ENCODE measurements around the gene ASB15.
A peak's percentile ranks its signal among the peaks of the same experiment; 100 is the strongest.

Gene ASB15

DNA sequence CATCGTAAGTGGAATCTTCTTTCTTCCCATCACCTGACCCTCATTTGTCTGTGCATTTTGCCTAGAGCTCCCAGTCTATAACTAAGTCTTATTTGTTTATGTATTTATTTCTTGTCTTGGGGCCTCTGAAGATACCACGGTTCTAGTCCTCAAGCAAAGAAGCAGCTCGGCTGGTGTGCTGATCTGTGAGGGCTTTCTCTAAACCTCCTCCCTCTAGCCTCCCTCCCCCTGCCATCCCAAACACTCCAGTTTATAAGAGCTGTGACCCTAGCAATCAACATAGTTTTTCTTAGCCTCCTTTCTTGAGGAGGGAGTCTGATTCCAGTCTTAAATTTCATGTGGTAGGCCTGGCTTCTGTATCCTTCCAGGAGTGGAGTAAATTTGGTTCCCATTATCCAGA lies 28.3 kb upstream of the ASB15 start:
- no peak overlapping the region for H3K4me3 ChIP-seq (ENCODE audit: low read depth, low read length)
- no peak for DNase-seq (ENCODE audit: low read depth)
- TF ChIP-seq, protein P1, sequence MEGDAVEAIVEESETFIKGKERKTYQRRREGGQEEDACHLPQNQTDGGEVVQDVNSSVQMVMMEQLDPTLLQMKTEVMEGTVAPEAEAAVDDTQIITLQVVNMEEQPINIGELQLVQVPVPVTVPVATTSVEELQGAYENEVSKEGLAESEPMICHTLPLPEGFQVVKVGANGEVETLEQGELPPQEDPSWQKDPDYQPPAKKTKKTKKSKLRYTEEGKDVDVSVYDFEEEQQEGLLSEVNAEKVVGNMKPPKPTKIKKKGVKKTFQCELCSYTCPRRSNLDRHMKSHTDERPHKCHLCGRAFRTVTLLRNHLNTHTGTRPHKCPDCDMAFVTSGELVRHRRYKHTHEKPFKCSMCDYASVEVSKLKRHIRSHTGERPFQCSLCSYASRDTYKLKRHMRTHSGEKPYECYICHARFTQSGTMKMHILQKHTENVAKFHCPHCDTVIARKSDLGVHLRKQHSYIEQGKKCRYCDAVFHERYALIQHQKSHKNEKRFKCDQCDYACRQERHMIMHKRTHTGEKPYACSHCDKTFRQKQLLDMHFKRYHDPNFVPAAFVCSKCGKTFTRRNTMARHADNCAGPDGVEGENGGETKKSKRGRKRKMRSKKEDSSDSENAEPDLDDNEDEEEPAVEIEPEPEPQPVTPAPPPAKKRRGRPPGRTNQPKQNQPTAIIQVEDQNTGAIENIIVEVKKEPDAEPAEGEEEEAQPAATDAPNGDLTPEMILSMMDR (conservative IDR thresholded peaks at IDR 0.05; ENCODE audit: low read depth, low read length) = no peak

DNA sequence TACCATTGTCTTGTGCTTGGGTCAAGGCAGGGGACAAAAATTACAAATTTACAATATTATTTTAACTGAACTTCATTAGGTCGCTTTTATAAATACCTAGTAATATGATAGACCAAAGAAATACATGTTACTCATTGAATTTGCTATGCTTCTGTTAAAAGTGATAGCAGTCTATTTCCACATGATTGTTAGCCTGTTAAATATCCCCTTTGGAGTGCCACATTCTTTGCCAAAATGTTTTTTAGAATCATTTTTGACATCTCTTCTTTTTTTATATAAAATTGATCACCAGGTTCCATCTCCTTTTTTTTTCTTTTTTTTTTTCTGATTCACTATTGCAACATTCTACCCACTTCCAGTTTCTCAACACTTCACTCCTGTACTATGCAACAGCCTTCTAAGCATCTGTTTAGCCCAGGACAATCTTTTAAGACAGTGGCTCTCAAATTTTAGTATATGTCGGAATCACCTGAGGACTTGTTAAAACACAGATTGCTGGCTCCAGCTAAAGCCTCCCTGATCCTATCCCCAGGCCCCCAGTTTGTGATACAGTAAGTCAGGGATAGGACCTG lies 27.6 kb upstream of the ASB15 start:
- H3K4me3 ChIP-seq (ENCODE audit: low read depth, low read length) = no peak overlapping the region
- peak; percentile 24 for DNase-seq (ENCODE audit: low read depth)
- TF ChIP-seq, protein P1 (conservative IDR thresholded peaks at IDR 0.05; ENCODE audit: low read depth, low read length) = no peak

DNA sequence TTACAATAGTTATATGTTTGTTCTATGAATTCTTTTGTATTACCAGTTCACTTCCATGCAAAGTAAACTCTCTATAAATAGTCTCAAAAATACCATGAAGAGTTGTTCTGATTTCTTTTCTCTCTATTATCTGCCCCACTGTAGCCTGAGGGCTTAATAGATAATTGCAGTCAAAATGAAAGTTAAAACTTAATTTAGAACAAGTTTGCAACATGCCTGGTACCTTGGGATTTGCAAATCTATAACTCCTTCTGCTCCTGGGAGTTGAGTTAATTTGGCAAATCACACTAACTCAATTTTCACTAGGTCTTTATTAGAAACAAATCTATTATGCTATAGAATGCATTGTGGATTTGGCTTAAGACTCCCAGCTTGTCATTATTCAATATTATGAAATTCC lies 22.2 kb upstream of the ASB15 start:
- no peak overlapping the region for H3K4me3 ChIP-seq (ENCODE audit: low read depth, low read length)
- DNase-seq (ENCODE audit: low read depth) = no peak
- TF ChIP-seq, protein P1 (conservative IDR thresholded peaks at IDR 0.05; ENCODE audit: low read depth, low read length) = no peak

DNA sequence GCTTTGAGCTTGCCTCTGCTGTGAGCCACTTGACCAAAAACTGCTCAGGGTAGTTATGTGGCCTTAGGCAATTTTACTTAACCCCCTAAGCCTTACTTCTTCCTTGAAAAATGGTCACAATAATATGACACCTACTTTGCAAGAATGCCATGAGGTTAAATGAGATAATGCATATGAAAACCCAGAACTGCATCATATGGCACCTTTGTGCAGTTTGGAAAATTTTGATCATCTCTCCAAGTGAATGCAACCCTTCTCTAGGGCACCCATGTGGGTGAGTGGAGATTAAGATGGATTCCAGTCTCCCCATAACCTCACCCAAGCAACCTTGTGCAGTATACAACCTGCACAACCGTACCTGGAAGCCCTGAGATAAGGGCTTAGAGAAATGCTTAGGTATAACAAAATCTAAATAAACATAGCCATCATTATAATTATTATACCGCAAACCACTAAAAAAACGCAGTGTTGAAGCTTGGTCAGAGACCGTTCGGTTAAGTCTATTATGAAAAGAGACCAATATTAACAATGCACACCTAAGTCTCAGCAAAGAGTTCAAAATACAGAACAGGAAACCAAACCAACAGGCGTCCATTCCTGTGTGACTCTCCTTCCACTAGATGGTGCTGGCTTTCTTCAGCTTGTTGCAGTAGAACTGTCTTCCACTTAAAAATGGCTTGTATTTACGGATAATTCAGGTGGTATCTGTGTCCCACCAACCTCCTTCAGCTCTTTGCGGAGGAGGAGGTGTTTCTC lies 21.0 kb upstream of the ASB15 start:
- TF ChIP-seq, protein P1 (conservative IDR thresholded peaks at IDR 0.05; ENCODE audit: low read depth, low read length) = peak; percentile 94
- peak; percentile 82 for DNase-seq (ENCODE audit: low read depth)
- H3K4me3 ChIP-seq (ENCODE audit: low read depth, low read length) = no peak overlapping the region

DNA sequence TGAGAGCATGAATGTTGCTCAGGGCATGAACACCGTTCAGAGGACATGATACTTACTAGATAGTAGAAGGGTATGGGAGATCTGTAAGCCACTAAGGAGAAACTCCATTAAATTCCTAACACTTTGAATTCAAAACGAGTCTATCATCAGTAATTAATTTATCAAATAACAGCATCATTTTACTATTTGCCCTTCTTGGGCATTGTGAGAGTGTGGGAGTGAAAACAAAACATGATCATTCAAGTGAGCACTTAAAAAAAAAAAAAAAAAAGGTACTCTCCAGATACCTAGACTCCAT lies 20.5 kb upstream of the ASB15 start:
- no peak overlapping the region for H3K4me3 ChIP-seq (ENCODE audit: low read depth, low read length)
- TF ChIP-seq, protein P1 (conservative IDR thresholded peaks at IDR 0.05; ENCODE audit: low read depth, low read length) = no peak
- no peak for DNase-seq (ENCODE audit: low read depth)

DNA sequence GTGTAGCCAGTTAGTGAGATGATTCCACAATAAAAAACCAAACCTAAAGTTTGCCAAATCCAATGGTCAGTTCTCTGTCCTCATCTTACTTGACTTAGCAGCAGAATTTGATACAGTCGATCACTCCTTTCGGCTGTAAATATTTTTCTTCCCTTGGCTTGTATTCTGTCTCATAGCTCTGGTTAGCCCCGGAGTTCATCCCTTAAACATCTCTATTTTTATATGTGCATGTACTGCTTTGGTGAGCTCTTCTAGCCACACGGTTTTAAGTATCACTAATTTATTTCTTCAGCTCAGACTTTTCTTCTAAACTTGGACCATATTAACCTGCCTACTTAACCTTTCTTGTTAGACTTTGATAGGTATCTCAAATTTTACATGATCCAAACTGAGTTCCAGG lies 17.8 kb upstream of the ASB15 start:
- H3K4me3 ChIP-seq (ENCODE audit: low read depth, low read length) = no peak overlapping the region
- DNase-seq (ENCODE audit: low read depth) = no peak
- TF ChIP-seq, protein P1 (conservative IDR thresholded peaks at IDR 0.05; ENCODE audit: low read depth, low read length) = no peak

DNA sequence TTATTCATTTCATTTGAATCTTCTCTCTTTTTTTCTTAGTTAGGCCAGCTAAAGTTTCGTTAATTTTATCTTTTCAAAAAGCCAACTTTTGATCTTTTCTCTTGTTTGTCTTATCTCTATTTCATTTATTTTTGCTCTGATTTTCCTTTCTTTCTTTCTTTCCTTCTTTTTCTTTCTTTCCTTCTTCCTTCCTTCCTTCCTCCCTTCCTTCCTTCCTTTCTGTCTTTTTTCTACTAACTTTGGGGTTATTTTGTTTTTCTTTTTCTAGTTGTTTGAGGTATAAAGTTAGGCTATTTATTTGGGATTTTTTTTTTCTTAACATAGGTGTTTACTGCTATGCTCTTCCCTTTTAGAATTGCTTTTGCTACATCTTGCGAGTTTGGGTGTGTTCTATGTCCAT lies 13.2 kb upstream of the ASB15 start:
- DNase-seq (ENCODE audit: low read depth) = no peak
- TF ChIP-seq, protein P1 (conservative IDR thresholded peaks at IDR 0.05; ENCODE audit: low read depth, low read length) = no peak
- H3K4me3 ChIP-seq (ENCODE audit: low read depth, low read length) = no peak overlapping the region
